SW 1271 (cell line): ENCODE data around the gene FAM78B.
A peak's percentile ranks its signal among the peaks of the same experiment; 100 is the strongest.

Experiments used
- DNase-seq, 2 experiments: peaks; one replicate each; lab custom pipeline; 2025; lab: John Stamatoyannopoulos, UW

The FAM78B gene

GRCh38 chr1:166164995-166165660 is 1.7 kb downstream of the FAM78B start:
- peak in 1 of 2 experiments; percentile 1 for DNase-seq

- no peak for DNase-seq
Measured at GRCh38 chr1:166164646-166164994, 2.2 kb downstream of the FAM78B start.

DNA sequence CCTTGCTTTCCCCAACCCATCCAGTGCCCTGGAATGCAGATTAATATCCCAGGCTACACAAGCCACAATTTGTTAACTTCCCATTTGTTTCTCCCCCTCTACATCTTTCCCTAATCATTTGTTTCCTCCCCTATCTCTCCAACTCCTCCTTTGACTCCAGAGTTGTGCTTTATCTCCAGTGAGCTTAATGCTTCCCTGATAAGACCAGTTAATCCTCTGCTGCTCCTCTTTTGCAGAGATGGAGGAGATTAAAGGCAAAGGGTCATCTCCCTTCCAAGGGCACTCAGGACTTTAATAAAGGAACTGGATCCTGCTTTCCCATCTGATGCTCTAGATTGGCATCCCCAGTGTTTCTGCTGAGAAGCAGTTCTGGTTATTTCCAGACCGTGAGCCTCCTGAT is 7.1 kb downstream of the FAM78B start:
- no peak for DNase-seq

- no peak for DNase-seq
Measured at GRCh38 chr1:166156674-166157073, 10.1 kb downstream of the FAM78B start.

- DNase-seq: no peak
Measured at GRCh38 chr1:166155108-166155507, 11.7 kb downstream of the FAM78B start.

GRCh38 chr1:166153525-166154314 is 13.1 kb downstream of the FAM78B start:
- no peak for DNase-seq

DNA sequence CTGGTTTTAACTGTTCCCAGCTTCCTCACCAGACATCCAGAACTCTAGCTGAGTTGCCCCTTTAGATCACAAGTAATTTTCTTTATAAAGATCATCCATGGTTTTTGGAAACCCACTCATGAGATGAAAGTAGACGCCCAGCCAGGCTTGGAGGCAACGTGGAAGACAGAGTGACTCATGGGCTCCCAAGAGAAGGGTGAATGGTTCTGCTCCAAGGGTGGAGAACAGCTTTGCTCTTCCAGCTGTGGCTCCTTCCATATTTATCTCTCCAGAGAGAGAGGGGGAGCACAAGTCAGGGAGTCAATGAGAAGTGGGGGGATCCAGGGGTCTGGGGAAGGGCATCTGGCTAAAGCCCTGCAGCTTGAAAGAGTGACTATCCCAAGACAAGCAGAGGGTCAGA is 13.8 kb downstream of the FAM78B start:
- DNase-seq: no peak

DNA sequence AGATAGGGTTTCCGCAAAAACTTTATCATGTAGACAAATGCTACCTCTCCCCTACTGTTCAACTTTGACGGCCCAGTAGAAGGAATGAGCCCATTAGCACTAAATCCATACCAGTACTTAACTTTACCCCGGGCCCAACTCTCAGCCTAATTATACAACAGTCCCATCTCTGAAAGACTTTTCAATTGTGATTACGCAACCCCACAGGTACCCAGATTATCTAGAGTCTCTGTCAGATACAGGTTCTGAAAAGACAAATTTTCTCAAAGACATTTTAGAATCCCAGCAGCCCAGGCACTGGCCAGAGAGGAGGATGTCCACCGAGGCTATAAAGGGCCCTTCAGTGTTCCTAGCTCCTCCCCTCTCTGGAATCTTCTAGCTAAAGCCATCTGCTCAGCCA is 15.0 kb downstream of the FAM78B start:
- DNase-seq: no peak

- no peak for DNase-seq
Measured at GRCh38 chr1:166145499-166145898, 21.3 kb downstream of the FAM78B start.

DNA sequence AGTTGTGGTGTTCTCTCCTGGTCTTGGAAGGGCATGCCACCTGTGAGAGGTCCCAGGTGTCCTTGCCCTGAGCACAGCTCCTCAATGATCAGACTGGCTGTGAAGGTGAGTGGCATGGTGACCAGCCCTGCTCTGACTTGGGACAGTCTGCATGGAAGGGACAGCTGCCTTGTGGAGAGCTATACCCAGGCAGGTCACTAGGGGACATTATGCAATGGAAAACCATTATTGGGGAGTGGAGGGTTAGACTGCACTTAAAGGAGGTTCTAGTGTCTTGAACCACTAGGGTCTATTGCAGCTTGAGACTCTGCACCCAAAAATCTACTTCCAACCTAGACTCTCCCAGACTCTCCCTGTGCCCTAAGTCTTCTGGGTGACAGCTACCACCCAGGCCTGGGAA is 24.8 kb downstream of the FAM78B start:
- DNase-seq: no peak

GRCh38 chr1:166140251-166140650 is 26.6 kb downstream of the FAM78B start:
- no peak for DNase-seq

DNA sequence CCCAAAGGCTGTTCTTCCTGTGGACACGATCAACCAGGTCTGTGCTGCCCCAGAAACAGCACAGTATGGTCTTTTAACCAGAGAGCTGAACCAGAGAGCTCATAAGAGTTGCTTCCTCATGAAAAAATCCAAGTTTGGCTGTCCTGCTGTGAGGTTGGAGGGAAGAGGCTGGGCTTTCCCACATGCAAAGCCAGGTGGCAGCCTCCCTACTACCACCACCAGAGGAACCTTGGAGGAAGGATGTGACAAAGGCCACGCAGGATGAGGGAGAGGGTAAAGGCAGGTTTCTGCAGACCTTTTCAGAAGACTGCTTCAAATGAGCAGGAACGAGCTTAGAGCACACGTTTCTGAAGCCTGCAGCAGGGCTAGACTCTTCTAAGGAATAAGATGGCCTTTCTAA is 27.1 kb downstream of the FAM78B start:
- DNase-seq: no peak

DNA sequence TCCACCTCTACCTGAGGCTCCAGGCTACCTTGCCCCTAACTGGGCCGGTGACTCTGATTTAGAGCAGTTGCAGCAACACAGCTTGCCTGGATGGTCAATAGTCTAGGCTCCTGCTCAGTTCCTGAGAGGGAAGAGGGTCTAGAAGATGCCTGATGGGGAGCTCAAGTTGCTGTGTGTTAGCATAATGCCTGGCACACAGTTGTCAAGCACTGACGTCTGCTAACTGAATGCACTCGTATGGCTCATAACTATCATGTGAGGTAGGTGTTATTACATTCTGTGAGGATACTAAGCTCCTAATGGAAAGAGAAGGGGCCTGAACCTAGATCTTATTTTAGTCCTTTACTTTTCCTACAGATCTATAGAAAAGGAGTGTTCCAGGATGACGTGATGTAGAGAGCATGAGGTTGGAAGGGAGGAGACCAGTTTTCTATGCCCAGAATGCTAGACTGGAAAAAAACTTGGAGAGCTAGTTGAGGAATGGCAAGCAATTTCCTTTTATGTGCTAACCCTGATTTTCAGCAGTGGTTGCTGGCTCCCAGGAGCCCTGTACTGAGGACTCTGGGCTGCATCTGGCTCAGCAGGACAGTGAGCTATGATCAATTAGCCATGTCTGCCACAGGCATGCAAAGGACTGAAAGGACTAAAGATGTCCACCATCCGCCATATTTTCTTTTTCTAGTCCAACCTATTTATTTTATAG is 30.0 kb downstream of the FAM78B start:
- DNase-seq: no peak

- DNase-seq: no peak
Measured at GRCh38 chr1:166136222-166136621, 30.6 kb downstream of the FAM78B start.

DNA sequence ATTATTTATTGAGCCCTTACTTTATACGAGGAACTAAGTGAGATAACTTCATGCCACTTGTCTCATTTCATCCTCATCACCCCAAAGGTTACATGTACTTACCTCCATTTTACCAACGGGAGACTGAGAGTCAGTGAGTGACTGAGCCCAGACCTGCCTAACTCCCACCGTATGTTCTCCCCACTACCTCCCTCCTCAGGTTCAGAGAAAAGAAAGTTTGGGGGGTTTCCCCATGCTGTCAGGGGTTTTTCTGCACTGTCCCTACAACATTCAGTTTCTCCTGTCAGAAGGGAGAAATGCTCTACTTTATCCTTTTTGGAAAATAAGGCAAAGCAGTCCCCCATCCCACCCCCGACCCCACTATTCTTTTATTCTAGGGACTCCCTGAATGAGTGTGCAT is 32.9 kb downstream of the FAM78B start:
- DNase-seq: no peak

GRCh38 chr1:166133276-166133841 is 33.4 kb downstream of the FAM78B start:
- DNase-seq: no peak

GRCh38 chr1:166132496-166132895 is 34.3 kb downstream of the FAM78B start:
- DNase-seq: no peak

GRCh38 chr1:166129006-166129405 is 37.8 kb downstream of the FAM78B start:
- DNase-seq: no peak

GRCh38 chr1:166128195-166128594 is 38.6 kb downstream of the FAM78B start:
- no peak for DNase-seq

DNA sequence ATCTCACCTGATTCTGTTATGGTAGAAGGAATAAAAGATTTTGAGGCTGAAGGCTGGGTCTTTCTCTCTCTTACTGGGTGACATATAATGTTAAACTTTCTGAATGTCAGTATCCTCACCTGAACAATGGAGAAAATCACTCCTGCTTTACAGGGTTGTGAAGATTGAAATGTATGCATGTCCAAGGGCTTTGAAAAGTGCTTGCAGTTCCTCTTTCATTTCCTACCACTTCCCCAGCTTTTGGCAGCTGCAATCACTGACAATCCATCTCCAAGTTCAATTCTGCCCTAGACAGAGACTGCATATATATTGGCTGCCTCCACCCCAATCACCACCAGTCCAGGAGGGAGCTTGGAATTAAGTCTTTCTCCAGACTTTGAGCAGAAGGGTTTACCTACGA is 39.8 kb downstream of the FAM78B start:
- no peak for DNase-seq

GRCh38 chr1:166122873-166123466 is 43.8 kb downstream of the FAM78B start:
- no peak for DNase-seq

DNA sequence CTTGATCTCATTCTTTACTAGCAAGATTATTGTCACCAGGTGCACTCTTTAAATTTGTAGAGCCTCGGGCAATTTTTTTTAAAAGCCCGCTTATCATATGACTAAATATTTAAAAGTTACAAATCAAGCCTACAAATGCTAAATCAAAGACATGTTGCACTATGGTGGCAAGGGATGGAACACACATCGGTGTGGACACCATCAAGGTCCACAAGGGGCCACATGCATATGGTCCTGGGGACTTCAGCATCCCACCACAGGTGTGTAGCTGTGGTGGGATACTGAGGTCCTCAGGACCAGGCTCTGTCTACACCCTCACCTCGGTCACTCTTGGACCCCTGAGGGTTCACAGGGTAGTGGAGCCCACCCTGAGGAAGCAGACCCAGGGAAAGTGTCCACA is 45.8 kb downstream of the FAM78B start:
- DNase-seq: no peak
